Testis (tissue), 2 donors: ENCODE data around the gene CELF6.

Experiments
- CTCF ChIP-seq, 3 experiments: fragments of 450-650 bp in 2 of 3; fragments of 200-600 bp in 1 of 3; sonication (generic) in 1 of 3; IDR thresholded peaks; one replicate each; pipeline ENCODE4 v1.5.1; 2016 to 2019; ENCODE audit warnings: antibody characterized with exemption in 3 of 3, mild to moderate bottlenecking in 2 of 3, moderate library complexity in 1 of 3
- POLR2A ChIP-seq: fragments of 450-650 bp; IDR thresholded peaks from one replicate; pipeline ENCODE4 v1.6.1; 2017; ENCODE audit warnings: antibody characterized with exemption, mild to moderate bottlenecking, moderate library complexity

GRCh38 chr15:72318408-72318942 lies 1.5 kb downstream of the CELF6 start:
- TF ChIP-seq CTCF (IDR thresholded peaks at IDR 0.05) (no peak), POLR2A (no peak)
